K562 (cell line): ENCODE results near the gene CRYBG1. TPM values are rescaled to one million over a fixed set of nuclear protein-coding genes. Genes with fewer than 3 reads are reported as not detected.

Source experiments
- ATF3 ChIP-seq, 2 experiments: fragments of 450-650 bp in 1 of 2; sonication (generic) in 1 of 2; formaldehyde crosslinking in 1 of 2; IDR thresholded peaks in 1 of 2; conservative IDR thresholded peaks in 1 of 2; 2 replicates each; pipeline versions ENCODE4 v1.6.1 to v1.8.1; 2016 to 2023; ENCODE audit warnings: mild to moderate bottlenecking in 2 of 2, moderate library complexity in 2 of 2, inconsistent platforms in 1 of 2, missing genetic modification reagents in 1 of 2
- CHAMP1 ChIP-seq: fragments of 450-650 bp; IDR thresholded peaks from 2 replicates; pipeline ENCODE4 v1.6.1; 2016; ENCODE audit warnings: mild to moderate bottlenecking
- HBP1 ChIP-seq: fragments of 450-650 bp; formaldehyde crosslinking; IDR thresholded peaks from 2 replicates; pipeline ENCODE4 v1.4.0; 2022; ENCODE audit warnings: missing genetic modification characterization
- STAT6 ChIP-seq: sonication (generic); formaldehyde crosslinking; IDR thresholded peaks from 2 replicates; pipeline ENCODE4 v1.8.1; 2023; ENCODE audit warnings: mild to moderate bottlenecking, missing genetic modification reagents
- UBTF ChIP-seq, 2 experiments: IDR thresholded peaks; 2 replicates each; pipeline ENCODE4 v1.6.1; 2012; ENCODE audit warnings: improper control_type of control experiment in 2 of 2, low read depth in 2 of 2, low read length in 2 of 2, borderline replicate concordance in 1 of 2
- ZNF197 ChIP-seq: fragments of 200-800 bp; sonication (Bioruptor generic); IDR thresholded peaks from 2 replicates; pipeline ENCODE4 v1.6.1; 2016; ENCODE audit warnings: low read depth, missing genetic modification characterization, missing compliant biosample characterization
- ZNF217 ChIP-seq: sonication (generic); formaldehyde crosslinking; IDR thresholded peaks from 2 replicates; pipeline ENCODE4 v1.8.0; 2022; ENCODE audit warnings: mild to moderate bottlenecking, missing genetic modification reagents
- polyA plus RNA-seq, 8 experiments: library from polyadenylated mRNA; depleted of rRNA in 4 of 8; stranded (reverse) in 5 of 8; unstranded in 3 of 8; fragments of >200 nt; fragmentation: Nextera tagmentation in 2 of 8; fragmentation: Illumina TruSeq in 1 of 8; extraction: Ambion mirVana in 2 of 8; extraction: Trizol in 1 of 8; gene quantifications; 2 replicates each; pipeline versions ENCODE4 v1.2.1 to v1.2.3, GENCODE V29; 2011 to 2014; ENCODE audit warnings: inconsistent platforms in 1 of 8, missing spikeins in 1 of 8
- total RNA-seq, 7 experiments: library from RNA; depleted of rRNA in 6 of 7; stranded (reverse); fragments of >200 nt in 6 of 7; fragmentation: Illumina TruSeq in 2 of 7; extraction: Trizol in 2 of 7; gene quantifications; 2 replicates each; pipeline versions ENCODE4 v1.2.1 to v1.2.3, GENCODE V29; 2011 to 2021; ENCODE audit warnings: low replicate concordance in 1 of 7

The CRYBG1 gene
- total and polyA plus RNA-seq, 9 of the 15 experiments (the other 6 are each of a cell fraction or from before 2014, with no cell fraction given): 0.07 to 0.47 (median 0.11) TPM

GRCh38 chr6:106520711-106521401, 160.3 kb downstream of the CRYBG1 start (continued):
- TF ChIP-seq CHAMP1 (no peak), UBTF (IDR thresholded peaks at IDR 0.05; ENCODE audit: borderline replicate concordance in 1 of 2, low read depth in 2 of 2, low read length in 2 of 2) (no peak), ATF3 (IDR thresholded peaks at IDR 0.05) (peak; percentile 48; the same call in 1 of the 2 replicates), ATF3 (CRISPR knock-in tag; conservative IDR thresholded peaks at IDR 0.05) (no peak), STAT6 (no peak), ZNF217 (CRISPR knock-in tag) (no peak), ZNF197 (peak; percentile 70; the same call in 1 of the 2 replicates), HBP1 (CRISPR knock-in tag) (no peak)
